Ishikawa (cell line): ENCODE data around the gene NOL6.

Experiments
- CEBPB ChIP-seq: IDR thresholded peaks from 2 replicates; pipeline ENCODE4 v1.6.1; 2012
- CREB1 ChIP-seq: IDR thresholded peaks from 2 replicates; pipeline ENCODE4 v1.6.1; 2012; ENCODE audit warnings: low read depth
- EGR1 ChIP-seq: IDR thresholded peaks from 2 replicates; pipeline ENCODE4 v1.6.1; 2012
- EP300 ChIP-seq: IDR thresholded peaks from 2 replicates; pipeline ENCODE4 v1.6.1; 2012; ENCODE audit warnings: borderline replicate concordance
- FOXM1 ChIP-seq: IDR thresholded peaks from 2 replicates; pipeline ENCODE4 v1.6.1; 2012; ENCODE audit warnings: low read depth, borderline replicate concordance
- MAX ChIP-seq: IDR thresholded peaks from 2 replicates; pipeline ENCODE4 v1.6.1; 2012
- NFIC ChIP-seq: IDR thresholded peaks from 2 replicates; pipeline ENCODE4 v1.6.1; 2012
- RAD21 ChIP-seq: IDR thresholded peaks from 2 replicates; pipeline ENCODE4 v1.6.1; 2012; ENCODE audit warnings: low read depth
- REST ChIP-seq: IDR thresholded peaks from 2 replicates; pipeline ENCODE4 v1.6.1; 2012; ENCODE audit warnings: low read depth, mild to moderate bottlenecking
- TAF1 ChIP-seq: IDR thresholded peaks from 2 replicates; pipeline ENCODE4 v1.6.1; 2012; ENCODE audit warnings: low read depth, mild to moderate bottlenecking
- TCF12 ChIP-seq: IDR thresholded peaks from 2 replicates; pipeline ENCODE4 v1.6.1; 2012; ENCODE audit warnings: low read depth
- TEAD4 ChIP-seq: IDR thresholded peaks from 2 replicates; pipeline ENCODE4 v1.6.1; 2012
- USF1 ChIP-seq: IDR thresholded peaks from 2 replicates; pipeline ENCODE4 v1.6.1; 2012
- YY1 ChIP-seq: IDR thresholded peaks from 2 replicates; pipeline ENCODE4 v1.6.1; 2012; ENCODE audit warnings: low read depth
- ZBTB7A ChIP-seq: IDR thresholded peaks from 2 replicates; pipeline ENCODE4 v1.6.1; 2012; ENCODE audit warnings: low read depth

NOL6 gene

GRCh38 chr9:33419708-33420303 is 53.9 kb downstream of the NOL6 start:
- TF ChIP-seq MAX (no peak), ZBTB7A (no peak), EGR1 (no peak), NFIC (no peak), REST (no peak), TAF1 (no peak), USF1 (no peak), EP300 (no peak), YY1 (no peak), FOXM1 (no peak), RAD21 (no peak), TEAD4 (no peak), CEBPB (no peak)

GRCh38 chr9:33418090-33418489 is 55.6 kb downstream of the NOL6 start:
- TF ChIP-seq TEAD4, result no peak
- no peak for TF ChIP-seq YY1
- TF ChIP-seq TAF1, result no peak
- TF ChIP-seq ZBTB7A, result no peak
- no peak for TF ChIP-seq NFIC
- TF ChIP-seq CEBPB, result no peak
- no peak for TF ChIP-seq EGR1
- TF ChIP-seq EP300, result no peak
- TF ChIP-seq MAX, result no peak
- no peak for TF ChIP-seq CREB1
- no peak for TF ChIP-seq RAD21
- TF ChIP-seq USF1, result no peak
- TF ChIP-seq TCF12, result no peak
- no peak for TF ChIP-seq FOXM1

- TF ChIP-seq REST (no peak), NFIC (no peak), MAX (no peak), RAD21 (no peak), TAF1 (no peak), TEAD4 (no peak), TCF12 (no peak), CREB1 (no peak), USF1 (no peak), YY1 (no peak), EP300 (no peak), CEBPB (no peak), ZBTB7A (no peak), FOXM1 (no peak), EGR1 (no peak)
These were observed 56.7 kb downstream of the NOL6 start for GRCh38 chr9:33416996-33417395.

GRCh38 chr9:33415501-33416038 is 58.2 kb downstream of the NOL6 start:
- TF ChIP-seq MAX (peak; percentile 24; the same call in 1 of the 2 replicates), TCF12 (0 out of 2 replicates have a peak, but pooled peaks have one; percentile 34), RAD21 (peak; percentile 64), YY1 (no peak)

- no peak for TF ChIP-seq ZBTB7A
- TF ChIP-seq YY1, result no peak
- no peak for TF ChIP-seq RAD21
- TF ChIP-seq REST, result no peak
- TF ChIP-seq USF1, result no peak
- TF ChIP-seq TEAD4, result no peak
- TF ChIP-seq FOXM1, result no peak
- no peak for TF ChIP-seq CREB1
- TF ChIP-seq MAX, result no peak
- no peak for TF ChIP-seq NFIC
- no peak for TF ChIP-seq EP300
- TF ChIP-seq EGR1, result no peak
- TF ChIP-seq TAF1, result no peak
These were observed 58.7 kb downstream of the NOL6 start for GRCh38 chr9:33414889-33415500.
